Psoas muscle (tissue), 8 donors: Measurements from ENCODE around the gene ZNF236. TPM values are rescaled to one million over a fixed set of nuclear protein-coding genes. Genes with fewer than 3 reads are reported as not detected.

Experiments used
- ATAC-seq, 4 donors: fragments of 200-7000 bp; cut with Tn5 transposase; one replicate each; pipeline ENCODE4 v1.9.1; 2020; ENCODE audit warnings: moderate library complexity in 3 of 4, mild to moderate bottlenecking in 2 of 4
- DNase-seq, 2 donors: peaks; one replicate each; pipeline ENCODE4 v3.0.0-alpha.2; 2020
- H3K27ac ChIP-seq: fragments of 200-600 bp; one replicate; pipeline ENCODE4 v1.8.0; 2022
- H3K27me3 ChIP-seq, 3 donors: fragments of 200-600 bp in 1 of 3; one replicate each; pipeline versions ENCODE4 v1.6.1 to v1.8.0; 2013 to 2022; ENCODE audit warnings: low read length in 2 of 3, mild to moderate bottlenecking in 2 of 3, moderate library complexity in 1 of 3; ENCODE audit not compliant: insufficient read depth in 3 of 3
- H3K36me3 ChIP-seq, 2 donors: fragments of 200-600 bp in 1 of 2; one replicate each; pipeline versions ENCODE4 v1.6.1 to v1.8.0; 2013 to 2022; ENCODE audit warnings: low read depth in 1 of 2, mild to moderate bottlenecking in 1 of 2, moderate library complexity in 1 of 2; ENCODE audit not compliant: insufficient read depth in 1 of 2
- H3K4me1 ChIP-seq: fragments of 200-600 bp; one replicate; pipeline ENCODE4 v1.8.0; 2022
- H3K4me3 ChIP-seq: fragments of 200-600 bp; one replicate; pipeline ENCODE4 v1.8.0; 2022; ENCODE audit warnings: mild to moderate bottlenecking
- H3K9me3 ChIP-seq: fragments of 200-600 bp; one replicate; pipeline ENCODE4 v1.8.0; 2022
- CTCF ChIP-seq: fragments of 200-600 bp; IDR thresholded peaks from one replicate; pipeline ENCODE4 v1.8.0; 2022; ENCODE audit warnings: antibody characterized with exemption
- WGBS, 3 donors: extraction: QIAGEN DNeasy Blood & Tissue Kit; methylation state at CpG; one replicate each; pipeline versions ENCODE4 v1.1.6 to v1.1.7; 2013; 5-methylcytosine and 5-hydroxymethylcytosine counted together
- intact Hi-C, 2 donors: fragments of 100-400 bp; cut with DNase I; formaldehyde crosslinking; loops; one replicate each; pipeline versions ENCODE4 v1.11.0 to v1.14.2; 2022
- polyA plus RNA-seq, 3 donors: library from polyadenylated mRNA; stranded (reverse); fragments of 200-250 nt; gene quantifications; one replicate each; pipeline ENCODE4 v1.2.3, GENCODE V29; 2013
- total RNA-seq, 4 donors: library from RNA; stranded (reverse); fragmentation: NEBNext Ultra II Directional in 2 of 4; extraction: Animal tissue kit (Norgen Biotek cat#: 25700) in 2 of 4; gene quantifications; one replicate each; pipeline versions ENCODE4 v1.2.1 to v1.2.4, GENCODE V29; 2021 to 2023
- donor health status: healthy with polysubstance abuse.
- donor health status: DM: no; HTN: no; CAD: no; lungs with moderate emphysema.
- donor health status: Bipolar disorder and iron deficiency.
- donor health status: healthy.
- donor health status: DM: yes; HTN: yes; CAD: no.
- donor health status: DM: no; HTN: no; CAD: no.
- donor health status: DM: no; HTN: no; CAD: no.
- donor health status: DM: yes; HTN: yes; CAD: no.

The ZNF236 gene
- total and polyA plus RNA-seq, 7 donors = 0.76 to 9.4 (median 7.5) TPM

DNA sequence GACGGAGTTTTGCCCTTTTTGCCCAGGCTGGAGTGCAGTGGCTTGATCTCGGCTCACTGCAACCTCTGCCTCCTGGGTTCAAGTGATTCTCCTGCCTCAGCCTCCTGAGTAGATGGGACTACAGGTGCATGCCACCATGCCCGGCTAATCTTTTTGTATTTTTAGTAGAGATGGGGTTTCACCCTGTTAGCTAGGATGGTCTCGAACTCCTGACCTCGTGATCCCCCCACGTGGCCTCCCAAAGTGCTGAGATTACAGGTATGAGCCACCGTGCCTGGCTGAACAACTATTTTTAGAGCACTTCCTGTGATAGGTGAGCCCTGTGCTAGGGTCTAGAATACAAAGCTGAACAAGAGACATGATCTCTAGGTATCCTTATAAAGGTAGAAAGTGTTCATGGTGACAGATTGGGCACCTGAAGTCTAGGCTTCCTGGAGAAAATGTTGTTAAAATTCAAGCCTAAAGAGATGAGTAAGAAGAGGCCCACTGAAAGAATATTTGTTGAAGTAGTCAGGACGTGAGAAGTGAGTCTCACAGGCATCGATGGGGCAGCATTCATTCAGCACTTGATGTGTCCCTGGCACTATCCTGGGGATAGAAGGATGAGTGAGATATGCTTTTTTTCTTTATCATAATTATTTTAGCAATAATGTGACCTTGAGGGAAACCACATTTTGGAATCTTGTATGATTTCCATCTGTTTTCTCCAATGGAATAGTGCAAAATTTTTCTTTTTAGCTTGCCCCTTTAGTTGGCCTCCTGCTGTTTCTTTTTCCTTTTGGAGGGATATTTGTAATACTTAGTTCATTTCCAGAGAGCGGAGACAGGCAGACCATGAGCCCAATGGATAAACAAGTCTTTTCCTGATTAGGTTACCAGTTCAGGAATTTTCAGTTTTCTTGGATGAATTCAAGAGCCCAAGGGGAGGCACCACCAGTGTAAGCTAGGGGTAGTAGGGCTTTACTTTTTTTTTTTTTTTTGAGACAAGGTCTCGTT lies 5.1 kb downstream of the ZNF236 start:
- TF ChIP-seq CTCF = no peak
- WGBS, 3 donors = 68 to 79% (median 78%) methylated on average over 11 of the region's 11 CpGs
- Histone ChIP-seq H3K27ac (no peak overlapping the region), H3K36me3 (no peaks in the 10 kb centered on the region), H3K4me1 (peaks cover 13% of the 10 kb centered on the region), H3K27me3 (no peaks in the 10 kb centered on the region), H3K4me3 (no peak overlapping the region), H3K9me3 (no peaks in the 10 kb centered on the region)
- intact Hi-C loops = no loop called here
- DNase-seq (no peak), ATAC-seq (no peak)

- Histone ChIP-seq H3K9me3 (no peaks in the 10 kb centered on the region), H3K4me3 (no peak overlapping the region), H3K4me1 (peaks cover 5% of the 10 kb centered on the region), H3K36me3 (no peaks in the 10 kb centered on the region), H3K27ac (no peak overlapping the region), H3K27me3 (no peaks in the 10 kb centered on the region)
- DNase-seq = no peak
- 77 to 94% (median 78%) methylated on average over 6 of the region's 6 CpGs for WGBS, 3 donors
- TF ChIP-seq CTCF = no peak
- ATAC-seq = no peak
- intact Hi-C loops = no loop called here
These were observed 12.0 kb downstream of the ZNF236 start for GRCh38 chr18:76834379-76834778.

DNA sequence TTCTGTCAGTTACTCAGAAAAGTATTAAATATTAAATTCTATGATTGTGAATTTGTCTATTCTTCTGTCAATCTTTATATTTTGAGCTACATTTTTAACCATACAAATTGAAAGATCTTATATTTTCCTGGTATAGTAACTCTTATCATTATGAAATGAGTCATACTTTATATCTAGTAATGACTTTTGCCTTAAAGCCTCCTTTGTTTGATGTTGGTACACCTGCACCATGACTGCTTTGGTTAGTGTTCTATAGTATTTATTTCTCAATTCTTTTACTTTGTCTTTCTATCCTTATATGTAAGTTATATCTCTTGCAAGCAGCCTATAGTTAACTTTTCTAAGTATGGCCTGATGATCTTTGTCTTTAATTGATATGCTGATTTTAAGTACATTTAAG lies 13.0 kb downstream of the ZNF236 start:
- Histone ChIP-seq H3K36me3 (no peaks in the 10 kb centered on the region), H3K4me3 (no peak overlapping the region), H3K27me3 (no peaks in the 10 kb centered on the region), H3K4me1 (peaks cover 5% of the 10 kb centered on the region), H3K27ac (no peak overlapping the region), H3K9me3 (no peaks in the 10 kb centered on the region)
- ATAC-seq (no peak), DNase-seq (no peak)
- intact Hi-C loops = no loop called here
- no peak for TF ChIP-seq CTCF

GRCh38 chr18:76837071-76837470 lies 14.7 kb downstream of the ZNF236 start:
- intact Hi-C loops = no loop called here
- Histone ChIP-seq H3K27ac (no peak overlapping the region), H3K4me3 (no peak overlapping the region), H3K4me1 (peaks cover 9% of the 10 kb centered on the region), H3K9me3 (no peaks in the 10 kb centered on the region), H3K27me3 (no peaks in the 10 kb centered on the region), H3K36me3 (no peaks in the 10 kb centered on the region)
- no peak for TF ChIP-seq CTCF
- no peak for ATAC-seq
- 48 to 82% (median 54%) methylated on average over 4 to 6 of the region's 6 CpGs for WGBS, 3 donors
- no peak for DNase-seq
